Fibroblast of the aortic adventitia (primary cell): ENCODE measurements around the gene OXCT1. TPM values are rescaled to one million over a fixed set of nuclear protein-coding genes. Genes with fewer than 3 reads are reported as not detected.
"Not testable (repeated sequence)": the region's sequence is repeated elsewhere in the genome, so short reads cannot be mapped to it uniquely, and the experiment has no call there.

ENCODE experiments used
- DNase-seq: peaks from one replicate; pipeline ENCODE4 v3.0.0-alpha.2; 2010; ENCODE audit warnings: low read depth
- H3K4me3 ChIP-seq: 2 replicates; pipeline ENCODE4 v1.5.1; 2011; ENCODE audit warnings: low read depth, mild to moderate bottlenecking, control low read depth, low read length, moderate library complexity
- total RNA-seq: library from RNA; depleted of rRNA; stranded (reverse); fragments of >200 nt; gene quantifications from 2 replicates; pipeline ENCODE4 v1.2.3, GENCODE V29; 2012; ENCODE audit warnings: low replicate concordance
- TF ChIP-seq, protein P1 (sequence below): IDR thresholded peaks from 2 replicates; pipeline ENCODE4 v1.5.1; 2011; ENCODE audit warnings: mild to moderate bottlenecking, low read length, control low read depth, inconsistent platforms; ENCODE audit not compliant: insufficient read depth

OXCT1 gene
- total RNA-seq, 1 donor = 36.4 TPM

DNA sequence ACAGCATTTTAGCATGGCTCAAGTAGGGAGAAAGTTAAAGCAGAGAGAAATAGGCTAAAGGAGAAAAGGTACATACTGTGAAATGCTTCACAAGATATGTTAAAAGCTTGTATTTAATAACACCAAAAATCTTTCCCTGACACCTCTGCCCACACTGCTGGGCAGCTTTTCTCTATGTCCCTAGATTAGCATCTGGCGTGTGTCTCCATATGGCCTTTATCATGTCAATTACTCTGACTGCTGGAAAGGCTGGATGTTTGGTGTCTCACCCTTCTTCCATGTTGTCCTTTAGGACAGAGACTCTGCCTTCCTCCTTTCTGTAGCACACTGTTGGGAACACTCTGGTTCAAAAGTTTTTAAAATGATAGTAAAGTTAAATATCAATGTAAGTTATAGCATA is 122.5 kb downstream of the OXCT1 start:
- no peak for DNase-seq
- H3K4me3 ChIP-seq = no peak overlapping the region
- TF ChIP-seq, protein P1, sequence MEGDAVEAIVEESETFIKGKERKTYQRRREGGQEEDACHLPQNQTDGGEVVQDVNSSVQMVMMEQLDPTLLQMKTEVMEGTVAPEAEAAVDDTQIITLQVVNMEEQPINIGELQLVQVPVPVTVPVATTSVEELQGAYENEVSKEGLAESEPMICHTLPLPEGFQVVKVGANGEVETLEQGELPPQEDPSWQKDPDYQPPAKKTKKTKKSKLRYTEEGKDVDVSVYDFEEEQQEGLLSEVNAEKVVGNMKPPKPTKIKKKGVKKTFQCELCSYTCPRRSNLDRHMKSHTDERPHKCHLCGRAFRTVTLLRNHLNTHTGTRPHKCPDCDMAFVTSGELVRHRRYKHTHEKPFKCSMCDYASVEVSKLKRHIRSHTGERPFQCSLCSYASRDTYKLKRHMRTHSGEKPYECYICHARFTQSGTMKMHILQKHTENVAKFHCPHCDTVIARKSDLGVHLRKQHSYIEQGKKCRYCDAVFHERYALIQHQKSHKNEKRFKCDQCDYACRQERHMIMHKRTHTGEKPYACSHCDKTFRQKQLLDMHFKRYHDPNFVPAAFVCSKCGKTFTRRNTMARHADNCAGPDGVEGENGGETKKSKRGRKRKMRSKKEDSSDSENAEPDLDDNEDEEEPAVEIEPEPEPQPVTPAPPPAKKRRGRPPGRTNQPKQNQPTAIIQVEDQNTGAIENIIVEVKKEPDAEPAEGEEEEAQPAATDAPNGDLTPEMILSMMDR = no peak

GRCh38 chr5:41747301-41747700 is 122.9 kb downstream of the OXCT1 start:
- DNase-seq = peak; percentile 86
- TF ChIP-seq, protein P1 = no peak
- no peak overlapping the region for H3K4me3 ChIP-seq

DNA sequence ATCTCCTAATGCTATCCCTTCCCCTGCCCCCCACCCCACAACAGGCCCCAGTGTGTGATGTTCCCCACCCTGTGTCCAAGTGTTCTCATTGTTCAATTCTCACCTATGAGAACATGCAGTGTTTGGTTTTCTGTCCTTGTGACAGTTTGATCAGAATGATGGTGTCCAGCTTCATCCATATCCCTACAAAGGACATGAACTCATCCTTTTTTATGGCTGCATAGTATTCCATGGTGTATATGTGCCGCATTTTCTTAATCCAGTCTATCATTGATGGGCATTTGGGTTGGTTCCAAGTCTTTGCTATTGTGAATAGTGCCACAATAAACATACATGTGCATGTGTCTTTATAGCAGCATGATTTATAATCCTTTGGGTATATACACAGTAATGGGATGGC is 127.6 kb downstream of the OXCT1 start:
- DNase-seq, H3K4me3 ChIP-seq: not testable (repeated sequence)

DNA sequence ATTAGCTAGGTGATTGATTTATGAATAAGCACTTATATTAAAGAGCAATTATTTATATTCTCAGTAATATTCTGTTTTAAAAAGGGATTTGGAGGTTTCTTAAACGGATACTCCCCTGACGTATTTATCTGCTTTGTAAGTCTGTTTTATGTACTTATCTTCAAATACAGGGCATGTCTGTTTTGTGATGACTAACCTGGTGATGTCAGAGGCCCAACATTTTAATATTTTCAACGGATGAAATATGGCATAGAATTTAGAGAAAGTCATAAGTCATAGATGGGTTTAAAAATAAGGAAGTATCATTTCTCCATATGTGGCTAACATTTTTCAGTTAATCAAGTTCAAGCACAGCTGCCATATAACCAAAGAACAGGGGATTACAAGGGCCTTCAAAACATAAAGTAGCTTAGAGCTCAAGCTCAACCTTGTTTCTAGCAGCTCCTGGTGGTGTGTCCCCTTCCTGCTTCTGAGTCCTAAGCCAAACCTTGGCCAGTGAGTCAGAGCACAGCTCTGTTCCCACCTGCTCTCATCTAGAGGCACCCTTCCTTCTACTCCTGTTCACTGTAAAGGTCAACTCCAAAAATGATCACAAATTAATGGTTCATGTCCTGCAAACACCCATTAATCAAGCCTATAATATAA is 131.4 kb downstream of the OXCT1 start:
- no peak for DNase-seq
- no peak overlapping the region for H3K4me3 ChIP-seq
- TF ChIP-seq, protein P1 = no peak

DNA sequence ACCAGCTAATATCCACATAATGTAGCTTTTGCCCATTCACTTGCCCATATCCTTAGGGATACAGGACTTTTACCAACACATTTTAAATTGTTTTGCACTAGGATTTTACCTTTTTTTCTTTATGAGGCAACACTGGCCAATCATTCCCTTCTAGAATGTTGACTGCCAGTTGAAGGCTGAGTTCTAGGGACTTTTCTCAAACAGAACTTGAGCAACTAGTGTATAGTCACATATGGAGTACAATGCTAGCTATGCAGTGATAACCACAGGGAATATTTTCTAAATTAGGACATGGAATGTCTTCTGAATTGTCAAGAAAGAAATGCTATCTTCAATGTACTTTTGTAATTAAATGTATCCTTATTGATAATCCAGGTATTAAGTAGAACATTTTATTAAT is 133.6 kb downstream of the OXCT1 start:
- DNase-seq = no peak
- no peak overlapping the region for H3K4me3 ChIP-seq
- TF ChIP-seq, protein P1 = no peak

- H3K4me3 ChIP-seq = no peak overlapping the region
- no peak for DNase-seq
- TF ChIP-seq, protein P1 = no peak
These were observed 135.0 kb downstream of the OXCT1 start for GRCh38 chr5:41735213-41735612.

GRCh38 chr5:41729381-41729780 is 140.8 kb downstream of the OXCT1 start:
- DNase-seq, H3K4me3 ChIP-seq: not testable (repeated sequence)

DNA sequence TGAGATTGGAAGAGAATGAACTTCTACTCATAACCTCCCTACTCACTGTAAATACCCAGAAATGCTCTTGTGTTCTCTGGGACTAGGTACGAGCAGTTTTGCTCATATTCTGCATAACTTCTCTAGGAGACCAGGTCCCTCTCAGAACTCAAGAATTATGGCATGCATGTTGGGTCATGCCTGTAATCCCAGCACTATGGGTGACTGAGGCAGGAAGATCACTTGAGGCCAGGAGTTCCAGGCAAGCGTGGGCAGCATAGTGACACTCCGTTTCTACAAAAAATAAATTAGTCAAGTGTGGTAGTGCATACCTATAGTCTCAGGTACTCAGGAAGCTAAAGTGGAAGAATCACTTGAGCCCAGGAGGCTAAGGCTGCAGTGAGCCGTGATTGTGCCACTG is 141.9 kb downstream of the OXCT1 start:
- TF ChIP-seq, protein P1 = no peak
- DNase-seq = no peak
- no peak overlapping the region for H3K4me3 ChIP-seq
